GM12801 (cell line): ENCODE results near the gene ALAS1.

Experiments used
- CTCF ChIP-seq: IDR thresholded peaks from one replicate; pipeline ENCODE4 v1.5.1; 2011; ENCODE audit warnings: control low read depth; ENCODE audit not compliant: insufficient read length; ENCODE audit errors: extremely low read depth

The ALAS1 gene

GRCh38 chr3:52205727-52206372 is 7.9 kb downstream of the ALAS1 start:
- TF ChIP-seq CTCF: no peak

GRCh38 chr3:52208556-52208955 is 10.6 kb downstream of the ALAS1 start:
- no peak for TF ChIP-seq CTCF

GRCh38 chr3:52210037-52210436 is 12.1 kb downstream of the ALAS1 start:
- TF ChIP-seq CTCF: no peak

GRCh38 chr3:52210550-52211046 is 12.6 kb downstream of the ALAS1 start:
- no peak for TF ChIP-seq CTCF

GRCh38 chr3:52211268-52211891 is 13.4 kb downstream of the ALAS1 start:
- no peak for TF ChIP-seq CTCF

- TF ChIP-seq CTCF: no peak
Observed at GRCh38 chr3:52213005-52213404, 15.0 kb downstream of the ALAS1 start.

GRCh38 chr3:52213901-52214300 is 15.9 kb downstream of the ALAS1 start:
- TF ChIP-seq CTCF: no peak
